ENCODE results near the gene DEGS2.
"Not testable (repeated sequence)": the region's sequence is repeated elsewhere in the genome, so short reads cannot be mapped to it uniquely, and the experiment has no call there.

DEGS2 gene

DNA sequence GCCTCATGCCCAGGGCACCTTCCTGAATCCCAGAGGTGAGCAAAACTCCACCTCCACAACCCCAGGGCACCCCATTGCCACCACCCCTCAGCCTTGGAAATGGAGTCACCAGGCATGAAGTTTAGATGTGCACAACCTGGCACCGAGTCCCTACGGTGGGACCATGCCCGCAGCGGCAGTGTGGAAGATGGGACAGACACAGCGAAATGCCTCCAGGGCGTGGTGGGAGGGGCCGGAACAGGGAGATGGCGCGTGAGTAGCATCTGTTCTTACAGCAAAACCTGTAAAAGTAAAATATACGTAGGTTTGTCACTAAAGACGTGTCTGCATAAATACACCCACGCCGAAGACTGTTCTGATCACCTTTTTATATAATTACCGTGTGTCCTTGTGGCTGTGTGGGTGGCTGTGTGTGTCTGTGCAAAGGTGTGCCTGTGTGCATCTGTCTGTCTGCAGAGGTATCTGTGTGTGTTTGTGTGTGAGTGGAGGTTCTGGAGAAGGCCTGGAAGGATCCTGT lies 17.4 kb upstream of the DEGS2 start:
- no peak for DNase-seq

DNA sequence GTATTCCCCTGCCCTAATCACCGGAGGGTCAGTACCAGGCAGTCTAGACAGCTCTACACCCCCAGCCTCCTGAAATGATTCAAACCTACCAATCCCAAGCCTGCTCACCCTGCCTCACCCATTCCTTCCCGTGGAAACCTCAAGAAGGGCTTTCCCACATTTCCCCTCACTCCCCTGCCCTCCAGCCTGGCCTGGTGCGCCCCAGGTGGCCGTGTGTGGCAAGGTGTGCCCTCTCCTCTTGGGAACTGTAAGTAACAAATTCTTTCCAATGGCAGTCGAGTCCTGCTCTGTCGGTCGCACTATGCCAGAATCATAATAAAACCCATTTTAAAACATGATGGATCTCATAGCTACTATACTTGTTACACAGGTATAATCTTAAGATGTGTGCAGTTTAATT lies 13.9 kb upstream of the DEGS2 start:
- DNase-seq, result no peak

DNA sequence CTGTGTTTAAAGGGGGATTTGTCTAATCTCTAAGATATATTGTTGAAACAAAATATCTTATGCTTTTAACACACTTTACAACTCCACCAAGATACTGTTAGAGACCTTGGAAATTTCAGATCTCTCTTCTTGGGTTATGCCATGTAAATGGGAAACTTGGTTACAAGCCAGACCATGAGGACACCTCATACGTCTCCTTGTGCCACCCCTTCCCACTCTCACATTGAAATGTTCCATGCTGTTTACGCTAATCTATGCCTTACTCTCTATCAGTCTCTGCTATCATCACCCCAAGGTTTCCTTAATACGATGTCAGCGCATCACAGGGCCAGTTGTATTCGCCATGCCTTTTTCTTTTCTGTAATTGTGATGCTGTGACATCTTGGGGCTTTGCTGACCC lies 13.4 kb upstream of the DEGS2 start:
- DNase-seq, result no peak

DNA sequence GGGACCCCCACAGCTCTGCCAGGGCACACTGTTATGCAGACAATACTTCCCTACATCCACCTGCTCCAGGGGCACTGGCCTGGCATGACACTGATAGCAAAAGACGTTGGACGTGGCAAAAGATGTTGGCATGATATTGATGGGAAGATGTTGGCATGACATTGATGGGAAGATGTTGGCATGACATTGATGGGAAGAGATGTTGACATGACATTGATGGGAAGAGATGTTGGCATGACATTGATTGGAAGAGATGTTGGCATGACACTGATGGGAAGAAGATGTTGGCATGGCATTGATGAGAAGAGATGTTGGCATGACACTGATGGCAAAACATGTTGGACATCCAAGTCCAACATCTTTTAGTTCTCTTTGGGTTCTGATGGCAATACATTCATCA lies 11.4 kb upstream of the DEGS2 start:
- DNase-seq, result no peak

DNA sequence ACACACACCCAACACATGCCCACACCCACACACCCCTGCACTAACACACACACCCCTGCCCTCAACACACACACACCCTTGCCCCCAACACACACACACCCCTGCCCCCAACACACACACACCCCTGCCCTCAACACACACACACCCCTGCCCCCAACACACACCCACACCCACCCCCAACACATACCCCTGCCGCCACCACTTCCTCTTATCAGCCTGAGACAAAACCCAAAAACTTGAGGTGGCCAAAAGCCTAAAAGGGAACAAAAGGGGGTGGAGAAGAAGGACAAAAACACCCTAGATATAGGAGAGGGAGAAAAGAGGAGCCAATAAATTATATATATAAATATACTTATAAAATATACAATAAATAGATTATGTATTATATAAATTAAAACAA lies 9.1 kb upstream of the DEGS2 start:
- no peak for DNase-seq

DNA sequence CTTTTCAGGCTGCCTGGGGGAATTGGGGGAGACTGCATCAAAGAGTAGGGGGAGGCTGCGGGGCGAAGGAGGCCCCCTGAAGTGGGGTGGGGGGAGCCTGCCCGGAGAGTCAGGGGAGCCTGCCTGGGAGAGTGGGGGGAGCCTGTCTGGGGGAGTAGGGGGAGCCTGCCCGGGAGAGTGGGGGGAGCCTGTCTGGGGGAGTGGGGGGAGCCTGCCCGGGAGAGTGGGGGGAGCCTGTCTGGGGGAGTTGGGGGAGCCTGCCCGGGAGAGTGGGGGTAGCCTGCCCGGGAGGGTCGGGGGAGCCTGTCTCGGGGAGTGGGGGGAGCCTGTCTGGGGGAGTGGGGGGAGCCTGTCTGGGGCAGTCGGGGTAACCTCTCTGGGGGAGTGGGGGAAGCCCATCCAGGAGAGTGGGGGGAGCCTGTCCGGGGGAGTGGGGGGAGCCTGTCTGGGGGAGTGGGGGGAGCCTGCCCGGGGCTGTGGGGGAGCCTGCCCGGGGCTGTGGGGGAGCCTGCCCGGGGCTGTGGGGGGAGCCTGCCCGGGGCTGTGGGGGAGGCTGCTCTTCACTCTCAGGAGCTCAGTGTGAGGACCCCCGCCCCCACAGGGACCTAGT lies 6.5 kb upstream of the DEGS2 start:
- DNase-seq, result no peak

DNA sequence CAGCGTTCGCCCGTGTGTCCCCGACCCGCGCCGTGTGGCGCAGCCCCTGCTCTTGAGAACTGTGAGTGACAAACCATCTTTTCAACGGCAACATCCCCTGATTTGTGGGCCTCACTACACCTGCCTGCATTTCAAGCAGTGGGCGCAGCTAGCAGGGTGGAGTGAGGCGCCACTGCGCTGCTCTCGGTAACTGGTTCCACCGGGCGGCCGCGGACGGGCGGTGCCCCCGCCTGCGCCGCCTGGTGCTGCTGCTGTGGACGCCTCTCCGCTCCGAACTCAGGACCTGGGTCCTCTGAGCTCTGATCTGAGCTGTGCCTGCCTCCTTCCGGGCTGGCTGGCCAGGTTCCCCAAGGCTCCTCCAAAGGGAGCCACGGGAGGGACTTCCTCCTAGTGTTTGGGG lies 5.9 kb upstream of the DEGS2 start:
- DNase-seq, result peak; percentile 54

DNA sequence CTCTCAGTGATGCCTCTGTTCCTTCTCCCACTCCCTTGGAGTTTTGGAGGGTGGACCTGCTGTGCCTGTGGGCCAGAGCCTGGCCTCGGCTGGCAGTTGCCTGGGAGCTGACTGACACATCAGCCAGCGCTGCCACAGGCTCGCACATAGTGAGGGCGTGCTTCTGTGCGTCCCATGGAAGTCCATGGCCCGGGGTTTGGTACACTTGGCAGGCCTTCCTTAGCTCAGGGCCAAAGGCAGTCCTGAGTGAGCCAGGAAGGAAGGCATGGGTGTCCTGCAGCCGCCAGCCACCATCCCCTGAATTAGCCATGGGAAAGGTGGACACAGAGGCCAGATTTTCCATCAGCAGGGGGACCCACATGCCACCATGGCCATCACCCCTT lies 1.1 kb upstream of the DEGS2 start:
- DNase-seq, result no peak

DNA sequence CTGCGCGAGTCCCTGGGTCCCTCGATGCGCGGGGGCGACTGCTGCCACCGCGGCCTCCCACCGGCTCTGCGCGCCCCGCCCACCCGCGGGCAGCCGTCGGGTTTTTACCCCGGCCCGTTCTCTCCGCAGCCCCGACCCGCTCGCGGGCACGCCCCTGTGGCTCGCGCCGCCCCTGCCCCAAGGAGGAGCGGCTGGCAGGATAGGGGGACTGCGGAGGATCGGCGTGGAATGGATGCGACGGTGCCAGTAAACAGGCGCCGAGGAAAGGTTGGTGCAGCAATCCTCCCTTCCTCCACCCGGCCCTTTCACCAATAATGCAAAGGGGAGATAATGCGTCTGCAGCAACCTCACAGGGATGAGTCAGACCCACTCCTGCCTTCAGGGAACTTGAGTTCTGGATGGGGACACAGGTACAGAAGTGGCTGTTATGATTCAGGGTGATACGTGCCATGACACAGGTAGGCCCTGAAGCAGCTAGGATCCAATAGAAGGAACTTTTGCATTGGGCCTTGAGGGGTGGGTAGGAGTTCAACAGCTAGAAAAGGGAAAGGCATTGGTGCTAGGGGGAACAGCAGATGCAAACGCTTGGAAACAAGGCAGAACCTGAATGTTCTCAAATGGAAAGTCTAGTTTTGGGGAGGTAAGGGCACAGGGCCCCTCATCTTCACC lies 554 bp upstream of the DEGS2 start:
- no peak for DNase-seq

DNA sequence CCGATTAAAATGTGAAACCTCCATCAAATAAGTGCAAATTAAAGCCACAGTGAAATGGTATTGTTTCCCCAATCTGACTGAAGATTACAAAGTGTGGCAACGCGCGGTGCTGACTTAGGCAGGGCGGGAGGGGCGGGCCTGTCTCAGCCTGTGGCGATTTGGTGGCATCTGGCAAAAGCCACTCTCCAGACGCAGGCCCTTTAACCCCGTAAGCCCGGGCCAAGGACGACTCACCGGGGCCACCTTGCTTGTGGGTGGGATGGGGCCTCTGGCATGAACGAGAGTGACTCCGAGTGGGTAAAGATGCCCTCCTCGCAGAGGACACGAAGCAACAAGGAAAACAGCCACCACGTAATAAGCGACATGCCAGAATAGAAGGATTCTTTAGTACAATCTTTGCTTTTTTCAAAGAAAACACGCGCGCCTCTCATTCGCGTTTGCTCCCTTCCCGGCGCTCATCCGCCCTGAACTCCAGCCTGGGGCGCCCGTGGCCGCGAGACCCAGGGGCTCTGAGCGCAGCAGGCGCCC lies 815 bp downstream of the DEGS2 start:
- no peak for DNase-seq

DNA sequence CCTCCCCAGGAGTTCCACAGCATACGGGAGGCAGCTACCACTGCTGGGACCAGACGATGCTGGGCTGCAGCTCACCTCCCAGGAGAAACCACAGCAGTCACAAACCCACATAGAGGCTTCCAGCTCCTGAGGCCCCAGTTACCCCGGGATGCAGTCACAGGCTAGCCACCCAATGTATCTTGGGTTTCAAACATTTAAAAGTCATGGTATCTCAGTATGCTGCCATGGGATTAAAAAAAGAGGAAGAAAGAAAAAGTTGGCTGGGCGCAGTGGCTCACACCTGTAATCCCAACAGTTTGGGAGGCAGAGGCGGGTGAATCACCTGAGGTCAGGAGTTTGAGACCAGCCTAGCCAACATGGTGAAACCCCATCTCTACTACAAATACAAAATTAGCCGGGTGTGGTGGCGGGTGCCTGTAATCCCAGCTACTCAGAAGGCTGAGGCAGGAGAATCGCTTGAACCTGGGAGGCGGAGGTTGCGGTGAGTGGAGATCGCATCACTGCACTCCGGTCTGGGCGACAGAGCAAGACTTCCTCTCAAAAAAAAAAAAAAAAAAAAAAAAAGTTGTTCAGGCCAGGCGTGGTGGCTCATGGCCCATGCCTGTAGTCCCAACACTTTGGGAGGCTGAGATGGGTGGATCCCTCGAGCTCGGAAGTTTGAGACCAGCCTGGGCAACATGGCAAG lies 1.8 kb downstream of the DEGS2 start:
- DNase-seq, result not testable (repeated sequence)

DNA sequence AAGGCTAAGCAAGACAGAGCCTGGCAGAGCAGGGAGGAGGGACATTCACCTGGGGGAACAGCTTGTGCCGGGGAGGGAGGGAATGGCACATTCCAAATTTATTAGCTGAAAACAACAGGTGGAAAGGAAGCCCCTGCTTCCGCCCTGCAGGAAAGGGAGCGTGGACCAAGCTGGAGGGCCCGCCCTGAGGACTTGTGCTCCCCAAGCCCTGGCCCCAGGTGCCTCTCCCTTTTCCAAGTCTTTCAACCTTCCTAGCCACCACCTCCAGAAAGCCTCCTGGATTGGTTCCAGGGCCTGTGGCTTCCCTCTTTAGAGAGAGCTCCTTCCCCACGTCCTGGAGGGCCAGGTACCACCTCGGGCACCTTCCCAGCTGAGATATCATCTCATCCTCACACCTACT lies 2.7 kb downstream of the DEGS2 start:
- DNase-seq, result no peak

DNA sequence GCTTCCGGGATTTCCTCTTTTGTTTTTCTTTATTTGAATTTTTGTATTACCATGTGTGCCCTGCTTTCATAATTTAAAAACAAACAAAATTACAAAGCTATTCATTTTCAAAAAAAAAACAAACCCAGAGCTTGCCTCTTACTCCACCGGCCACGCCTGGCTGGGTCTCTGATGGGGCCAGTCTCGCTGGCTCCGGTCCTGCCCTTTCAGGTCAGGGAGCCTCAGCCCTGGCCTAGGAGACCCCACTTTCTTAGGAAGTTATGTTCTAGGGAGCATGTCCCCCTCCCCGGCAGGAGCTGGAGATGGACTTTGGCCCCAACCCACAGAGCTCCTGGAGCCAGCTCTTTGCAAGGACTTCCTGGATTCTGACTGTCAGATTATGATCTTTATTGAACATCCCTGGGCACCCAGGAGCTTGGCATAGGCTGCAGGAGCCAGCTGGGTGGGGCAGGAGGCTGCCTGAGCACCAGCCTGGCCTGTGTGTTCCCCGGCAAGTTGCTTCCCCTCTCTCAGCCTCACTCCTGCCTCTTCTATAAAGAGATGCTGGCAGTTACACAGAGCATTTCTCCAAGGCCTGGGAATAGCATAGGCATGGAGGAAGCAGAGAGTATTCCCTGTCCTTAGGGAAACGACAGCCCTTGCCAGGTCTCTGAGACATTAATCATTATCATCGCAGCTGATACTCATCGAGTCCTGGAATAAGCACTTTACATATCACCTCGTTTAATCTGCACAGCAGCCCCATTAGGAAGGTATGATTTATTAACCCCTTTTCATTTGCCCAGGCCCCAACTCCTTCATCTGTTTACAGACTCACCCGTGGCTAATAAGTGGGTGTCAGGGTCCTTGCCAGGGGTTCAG lies 3.5 kb downstream of the DEGS2 start:
- no peak for DNase-seq

DNA sequence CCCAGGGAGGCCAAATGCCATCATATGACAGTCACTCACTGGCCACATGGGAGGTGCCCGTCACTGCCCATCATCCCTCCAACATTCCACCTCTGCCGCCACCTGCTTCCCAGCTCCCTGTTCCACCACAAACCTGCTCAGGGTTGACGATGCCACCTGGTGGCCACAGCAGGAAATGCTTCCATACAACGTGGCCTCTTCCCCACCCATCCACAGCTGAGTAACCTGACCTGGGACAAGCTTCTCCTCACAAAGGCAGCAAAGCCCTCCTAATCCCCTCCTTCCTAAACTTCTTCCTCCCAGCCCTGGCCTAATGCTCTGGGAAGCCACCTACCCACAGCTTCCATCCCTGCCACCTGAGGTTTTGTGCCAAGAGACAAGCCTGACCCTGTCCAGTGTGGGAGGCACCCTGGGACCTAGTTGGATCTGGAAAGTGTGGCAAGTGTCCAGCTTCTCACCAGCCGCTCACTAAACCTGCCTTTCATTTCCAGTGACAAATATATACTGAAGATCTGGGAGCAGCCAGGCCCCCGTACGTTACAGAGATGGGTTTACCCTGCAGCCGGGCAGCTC lies 4.3 kb downstream of the DEGS2 start:
- no peak for DNase-seq

DNA sequence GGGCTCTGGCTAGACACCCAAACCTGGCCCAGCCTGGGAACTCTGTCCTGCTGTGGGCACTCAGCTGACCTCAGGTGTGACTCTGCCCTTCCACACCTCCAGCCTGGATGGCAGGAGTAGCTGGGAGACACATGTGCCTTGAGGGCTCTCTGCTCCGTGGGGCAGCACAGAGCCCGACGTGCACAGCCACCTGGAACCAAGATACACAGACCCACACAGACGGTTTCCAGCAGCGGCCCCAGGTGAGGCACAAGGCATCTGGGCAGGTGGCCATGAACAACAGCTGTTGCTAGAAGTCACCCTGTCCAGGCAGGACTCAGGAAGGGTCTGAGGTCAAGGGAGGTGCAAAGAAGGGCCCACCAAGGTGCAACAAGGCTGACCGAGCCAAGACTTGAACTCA lies 5.9 kb downstream of the DEGS2 start:
- no peak for DNase-seq

DNA sequence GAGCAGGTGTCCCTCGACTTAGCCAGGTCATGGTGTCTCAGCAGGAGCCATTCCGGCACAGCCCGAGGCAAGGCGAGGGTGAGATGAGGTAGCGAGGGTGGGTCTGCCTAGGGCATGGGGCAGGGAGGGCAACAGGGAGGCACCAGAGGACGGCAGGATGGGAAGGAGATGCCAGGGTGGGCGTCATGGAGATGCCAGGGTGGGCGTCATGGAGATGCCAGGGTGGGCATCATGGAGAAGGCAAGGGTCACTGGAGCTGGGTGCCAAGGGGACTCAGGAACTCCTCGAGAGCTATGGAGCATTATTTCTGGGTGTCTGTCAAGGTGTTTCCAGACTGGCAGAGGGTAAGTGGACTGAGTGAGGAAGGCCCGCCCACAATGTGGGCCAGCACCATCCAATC lies 7.4 kb downstream of the DEGS2 start:
- no peak for DNase-seq

DNA sequence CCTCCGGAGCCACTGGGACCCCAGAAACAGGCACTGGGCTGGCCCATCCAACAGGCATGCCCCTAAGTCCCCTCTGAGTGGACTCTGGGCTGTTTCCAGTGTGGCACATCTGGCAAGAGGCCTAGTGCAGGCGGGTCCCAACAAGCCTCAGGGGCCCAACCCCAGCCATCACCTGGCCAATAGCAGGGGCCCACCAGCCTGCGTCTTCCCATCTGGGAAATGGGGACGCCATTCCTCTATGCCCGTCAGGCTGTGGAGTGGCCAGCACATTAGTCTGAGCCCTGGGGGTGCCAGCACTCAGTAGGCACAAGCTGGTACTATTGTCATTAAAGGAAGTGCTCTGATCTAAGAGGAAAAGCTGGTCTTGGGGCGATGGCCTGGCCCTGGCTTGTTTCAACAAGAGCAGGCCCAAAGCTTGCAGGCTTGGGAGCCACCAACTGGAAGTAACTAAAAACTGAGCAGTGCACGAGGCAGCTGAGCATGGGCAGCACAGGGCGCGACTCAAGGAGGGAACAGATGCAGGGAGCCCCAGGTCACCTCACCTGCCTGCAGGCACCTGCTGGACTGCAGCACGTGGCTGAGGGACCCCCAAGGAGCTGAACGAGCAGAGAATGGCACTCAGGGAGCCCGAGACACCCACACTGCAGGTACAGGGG lies 8.4 kb downstream of the DEGS2 start:
- DNase-seq, result no peak

DNA sequence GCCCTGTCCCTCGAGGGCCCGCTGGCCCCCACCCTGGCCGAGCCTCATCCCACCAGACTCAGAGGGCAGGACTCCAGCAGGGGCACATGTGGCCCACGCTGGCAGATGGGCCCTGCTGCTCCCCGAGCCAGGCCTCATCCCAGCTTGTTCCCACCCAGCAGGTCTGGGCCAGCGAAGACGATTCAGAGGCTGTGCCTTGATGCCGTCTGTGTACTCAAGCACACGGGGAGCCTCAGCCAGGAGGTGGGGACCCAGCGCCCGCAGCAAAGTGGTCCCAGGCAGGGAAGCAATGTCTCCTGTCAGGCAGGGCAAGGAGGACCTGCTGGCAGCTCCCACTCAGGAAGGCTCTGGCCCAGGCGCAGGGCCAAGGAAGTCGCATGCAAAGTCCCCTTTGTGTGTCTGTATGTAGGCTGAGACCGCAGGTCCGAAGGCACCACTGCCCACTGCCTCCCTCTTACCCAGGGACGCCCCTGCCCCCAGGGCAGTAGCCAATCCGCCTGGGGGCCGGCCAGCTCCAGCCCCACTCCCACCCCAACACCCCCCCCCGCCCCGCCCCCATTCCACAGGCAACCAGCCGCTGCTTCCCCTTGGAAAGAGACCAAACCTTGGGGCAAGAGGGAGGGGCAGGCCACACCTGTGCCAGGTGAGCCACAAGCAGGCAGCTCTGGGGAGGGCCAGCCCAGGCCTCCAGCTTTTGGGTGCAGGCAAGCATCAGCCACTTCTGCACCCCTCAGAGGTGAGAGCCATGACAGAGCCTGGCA lies 9.4 kb downstream of the DEGS2 start:
- DNase-seq, result peak; percentile 29

DNA sequence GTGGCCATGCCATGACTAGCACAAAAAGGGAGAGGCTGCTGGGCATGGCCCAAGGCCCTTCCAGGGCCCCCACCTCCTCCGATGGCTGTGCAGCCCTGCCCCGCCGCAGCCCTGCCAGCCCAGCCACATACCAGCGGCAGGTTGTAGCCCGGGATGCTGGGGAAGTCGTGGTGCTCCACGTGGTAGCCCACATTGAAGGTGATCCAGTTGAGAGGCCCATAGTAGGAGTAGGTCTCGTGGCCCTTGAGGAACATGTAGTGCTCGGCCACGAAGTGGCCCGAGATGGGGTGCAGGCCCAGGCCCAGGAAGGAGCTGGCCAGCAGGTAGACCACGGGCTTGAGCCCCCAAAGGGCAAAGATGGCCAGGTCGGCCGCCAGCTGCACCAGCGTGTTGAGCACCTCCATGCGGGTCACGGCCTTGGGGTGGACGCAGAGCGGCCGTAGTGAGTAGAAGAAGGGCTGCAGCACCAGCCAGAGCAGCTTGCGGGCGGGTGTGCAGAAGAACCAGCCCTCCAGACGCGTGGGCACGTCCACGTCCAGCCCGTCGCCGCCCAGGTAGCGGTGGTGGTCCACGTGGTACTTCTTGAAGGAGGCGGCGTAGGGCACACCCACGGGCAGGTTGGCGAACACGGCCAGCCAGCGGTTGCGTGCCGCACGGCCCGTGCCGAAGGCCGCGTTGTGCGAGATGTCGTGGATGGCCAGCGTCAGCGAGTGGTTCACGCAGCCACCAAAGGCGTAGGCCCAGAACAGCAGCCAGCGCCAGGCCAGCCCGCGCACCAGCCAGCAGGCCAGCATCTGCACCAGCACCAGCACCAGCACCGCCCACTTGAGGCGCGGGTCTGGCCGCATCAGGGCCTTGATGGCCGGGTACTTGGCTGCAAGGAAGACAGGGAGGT lies 10.4 kb downstream of the DEGS2 start:
- no peak for DNase-seq
